ENCODE data around the gene CHRNA7. TPM values are rescaled to one million over a fixed set of nuclear protein-coding genes. Genes with fewer than 3 reads are reported as not detected.

The CHRNA7 gene
- total and polyA plus RNA-seq, 10 of the 15 experiments (the other 5 are each of a cell fraction or from before 2014, with no cell fraction given): 0.06 to 0.15 (median 0.12) TPM; not detected in 7

- TF ChIP-seq ZBTB33 (IDR thresholded peaks at IDR 0.05) (no peak), MEF2A (IDR thresholded peaks at IDR 0.05; ENCODE audit: insufficient read depth, low read depth, low read length) (no peak), E4F1 (IDR thresholded peaks at IDR 0.05; ENCODE audit: borderline replicate concordance, partially characterized antibody) (no peak), PML (IDR thresholded peaks at IDR 0.05; ENCODE audit: low read length) (no peak), NRF1 (conservative IDR thresholded peaks at IDR 0.05; ENCODE audit: low read depth, low read length) (no peak), ATF3 (IDR thresholded peaks at IDR 0.05; ENCODE audit: borderline replicate concordance, extremely low read depth, low read depth, low read length) (no peak), ETV6 (conservative IDR thresholded peaks at IDR 0.05 in 1 of 2, IDR thresholded peaks at IDR 0.05 in 1 of 2; ENCODE audit: borderline replicate concordance in 1 of 2, low read depth in 1 of 2) (no peak), NFYB (IDR thresholded peaks at IDR 0.05; ENCODE audit: insufficient read depth, low read depth, low read length) (no peak), LARP7 (IDR thresholded peaks at IDR 0.05) (no peak), ASH2L (IDR thresholded peaks at IDR 0.05; ENCODE audit: borderline replicate concordance, low read depth) (no peak), EP300 (IDR thresholded peaks at IDR 0.05; ENCODE audit: borderline replicate concordance in 1 of 2, control insufficient read depth in 1 of 2, low read depth in 2 of 2, low read length in 2 of 2) (no peak)
Measured at GRCh38 chr15:32129815-32130214, 99.5 kb downstream of the CHRNA7 start (continued).

Data from GM12878 (cell line).